OCI-LY3 (cell line): ENCODE results near the gene ABHD18.
"Not testable (repeated sequence)": the region's sequence is repeated elsewhere in the genome, so short reads cannot be mapped to it uniquely, and the experiment has no call there.

Source experiments
- H2AFZ ChIP-seq: fragments of 200-600, 300-600 bp; shearing (Covaris generic); 2 replicates; pipeline ENCODE4 v1.6.0; 2014; ENCODE audit warnings: antibody characterized with exemption, low read depth, low read length
- H3K27ac ChIP-seq: fragments of 200-600, 300-600 bp; sonication (generic); 2 replicates; pipeline ENCODE4 v1.5.1; 2014; ENCODE audit warnings: mild to moderate bottlenecking, low read length, moderate library complexity, mixed read lengths
- H3K27me3 ChIP-seq: fragments of 200-600, 300-600 bp; sonication (generic); 2 replicates; pipeline ENCODE4 v1.6.1; 2014; ENCODE audit warnings: low read depth, low read length, mixed read lengths
- H3K36me3 ChIP-seq: fragments of 200-600, 300-600 bp; sonication (generic); replicated peaks from 2 replicates; pipeline ENCODE3; 2014; ENCODE audit warnings: low read depth, low read length, mixed read lengths
- H3K4me1 ChIP-seq: fragments of 300-600, 200-600 bp; sonication (generic); 2 replicates; pipeline ENCODE4 v1.6.1; 2014; ENCODE audit warnings: low read length, mixed read lengths
- H3K4me2 ChIP-seq: fragments of 200-600, 300-600 bp; sonication (generic); 2 replicates; pipeline ENCODE4 v1.6.1; 2014; ENCODE audit warnings: low read length, mixed read lengths
- H3K4me3 ChIP-seq: fragments of 300-600, 200-600 bp; sonication (generic); 2 replicates; pipeline ENCODE4 v1.5.1; 2014; ENCODE audit warnings: antibody characterized with exemption, mild to moderate bottlenecking, low read length, moderate library complexity
- H3K79me2 ChIP-seq: fragments of 300-600, 200-600 bp; shearing (Covaris generic); 2 replicates; pipeline ENCODE4 v1.6.1; 2014; ENCODE audit warnings: mild to moderate bottlenecking, low read length, mixed read lengths
- H3K9ac ChIP-seq: fragments of 300-600, 200-600 bp; shearing (Covaris generic); 2 replicates; pipeline ENCODE4 v1.6.0; 2014; ENCODE audit warnings: mild to moderate bottlenecking, low read length, moderate library complexity
- H3K9me3 ChIP-seq: fragments of 200-600, 300-600 bp; shearing (Covaris generic); 2 replicates; pipeline ENCODE4 v1.6.1; 2014; ENCODE audit warnings: low read length, mixed read lengths; ENCODE audit not compliant: insufficient read depth
- H4K20me1 ChIP-seq: fragments of 200-600, 300-600 bp; sonication (generic); 2 replicates; pipeline ENCODE4 v1.6.1; 2016; ENCODE audit warnings: low read length, mixed read lengths; ENCODE audit not compliant: insufficient read depth
- CTCF ChIP-seq: fragments of 200-600, 300-600 bp; sonication (generic); IDR thresholded peaks from 2 replicates; pipeline ENCODE4 v1.5.1; 2014; ENCODE audit warnings: antibody characterized with exemption, low read length, low read depth
- EZH2phosphoT487 ChIP-seq: fragments of 200-600 bp; shearing (Covaris generic); IDR thresholded peaks from 2 replicates; pipeline ENCODE4 v1.6.1; 2018; ENCODE audit warnings: antibody characterized with exemption, mixed run types, low read depth

ABHD18 gene

GRCh38 chr4:128061566-128062536, 96.6 kb downstream of the ABHD18 start:
- Histone ChIP-seq H3K9ac (peak overlapping the region; percentile 83), H3K4me2 (peak overlapping the region; percentile 74), H3K79me2 (peaks cover 56% of the 10 kb centered on the region), H3K36me3 (no peaks in the 10 kb centered on the region), H3K27ac (peak overlapping the region; percentile 82), H3K27me3 (no peaks in the 10 kb centered on the region), H3K4me1 (peaks cover 8% of the 10 kb centered on the region; the same call in 1 of the 2 replicates), H2AFZ (peak overlapping the region; percentile 10; the same call in 1 of the 2 replicates), H4K20me1 (peaks cover 18% of the 10 kb centered on the region), H3K4me3 (peak overlapping the region; percentile 96), H3K9me3 (no peaks in the 10 kb centered on the region)
- TF ChIP-seq CTCF (peak; percentile 31), EZH2phosphoT487 (no peak)

- not testable (repeated sequence) for H3K4me3 ChIP-seq, H3K4me1 ChIP-seq, H3K27me3 ChIP-seq, H3K9me3 ChIP-seq, H2AFZ ChIP-seq, H3K36me3 ChIP-seq, H3K9ac ChIP-seq, H3K4me2 ChIP-seq, H3K27ac ChIP-seq
- H3K79me2 ChIP-seq = peaks cover 98% of the 10 kb centered on the region
- H4K20me1 ChIP-seq = peaks cover 28% of the 10 kb centered on the region
Measured at GRCh38 chr4:128066453-128066820, 101.2 kb downstream of the ABHD18 start.

- Histone ChIP-seq H3K9me3 (no peaks in the 10 kb centered on the region), H3K4me2 (no peak overlapping the region), H3K36me3 (no peaks in the 10 kb centered on the region), H3K79me2 (peaks cover 93% of the 10 kb centered on the region), H2AFZ (no peak overlapping the region), H3K4me1 (no peaks in the 10 kb centered on the region), H3K4me3 (no peak overlapping the region), H3K27me3 (no peaks in the 10 kb centered on the region), H4K20me1 (peaks cover 21% of the 10 kb centered on the region), H3K27ac (no peak overlapping the region), H3K9ac (no peak overlapping the region)
- TF ChIP-seq CTCF = peak; percentile 36
- no peak for TF ChIP-seq EZH2phosphoT487
Measured at GRCh38 chr4:128068918-128069317, 103.7 kb downstream of the ABHD18 start.

- Histone ChIP-seq H4K20me1 (no peaks in the 10 kb centered on the region), H3K4me3 (no peak overlapping the region)
Measured at GRCh38 chr4:128076464-128076863, 111.3 kb downstream of the ABHD18 start.

More at GRCh38 chr4:128076464-128076863, 111.3 kb downstream of the ABHD18 start:
- Histone ChIP-seq H3K79me2 (peaks cover 23% of the 10 kb centered on the region), H3K27ac (no peak overlapping the region), H3K9me3 (no peaks in the 10 kb centered on the region), H3K27me3 (no peaks in the 10 kb centered on the region), H2AFZ (no peak overlapping the region), H3K36me3 (peaks cover 24% of the 10 kb centered on the region), H3K9ac (no peak overlapping the region), H3K4me1 (no peaks in the 10 kb centered on the region), H3K4me2 (no peak overlapping the region)
- TF ChIP-seq EZH2phosphoT487 (no peak), CTCF (no peak)
